Prostate gland (tissue), 2 donors: ENCODE data around the gene CNTLN.

Source experiments
- POLR2A ChIP-seq: fragments of 450-650 bp; IDR thresholded peaks from one replicate; pipeline ENCODE4 v1.6.1; 2016; ENCODE audit warnings: antibody characterized with exemption, mild to moderate bottlenecking
- POLR2AphosphoS5 ChIP-seq: sonication (generic); formaldehyde crosslinking; IDR thresholded peaks from one replicate; pipeline ENCODE4 v1.6.1; 2017; ENCODE audit warnings: antibody characterized with exemption
- TF ChIP-seq, protein P1 (sequence below), 4 experiments: fragments of 200-600 bp in 2 of 4; fragments of 450-650 bp in 2 of 4; sonication (generic) in 2 of 4; IDR thresholded peaks; 1 replicate in 3 of 4; 2 replicates in 1 of 4; pipeline ENCODE4 v1.5.1; 2016 to 2019; ENCODE audit warnings: antibody characterized with exemption in 4 of 4, mild to moderate bottlenecking in 2 of 4, moderate library complexity in 2 of 4

DNA sequence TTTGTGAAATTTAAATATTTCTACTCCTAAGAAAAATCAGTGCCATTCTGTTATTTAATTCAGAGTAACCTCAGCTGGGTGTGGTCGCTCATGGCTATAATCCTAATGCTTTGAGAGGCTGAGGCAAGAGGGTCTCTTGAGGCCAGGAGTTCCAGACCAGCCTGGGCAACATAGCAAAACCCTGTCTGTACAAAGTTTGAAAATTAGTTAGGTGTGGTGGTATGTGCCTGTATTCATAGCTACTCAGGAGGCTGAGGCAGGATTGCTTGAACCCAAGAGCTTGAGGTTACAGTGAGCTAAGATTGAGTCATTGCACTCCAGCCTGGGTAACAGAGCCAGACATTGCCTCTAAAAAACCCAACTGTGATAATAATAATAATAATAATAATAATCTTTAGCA, 44.8 kb upstream of the CNTLN start:
- TF ChIP-seq, protein P1, sequence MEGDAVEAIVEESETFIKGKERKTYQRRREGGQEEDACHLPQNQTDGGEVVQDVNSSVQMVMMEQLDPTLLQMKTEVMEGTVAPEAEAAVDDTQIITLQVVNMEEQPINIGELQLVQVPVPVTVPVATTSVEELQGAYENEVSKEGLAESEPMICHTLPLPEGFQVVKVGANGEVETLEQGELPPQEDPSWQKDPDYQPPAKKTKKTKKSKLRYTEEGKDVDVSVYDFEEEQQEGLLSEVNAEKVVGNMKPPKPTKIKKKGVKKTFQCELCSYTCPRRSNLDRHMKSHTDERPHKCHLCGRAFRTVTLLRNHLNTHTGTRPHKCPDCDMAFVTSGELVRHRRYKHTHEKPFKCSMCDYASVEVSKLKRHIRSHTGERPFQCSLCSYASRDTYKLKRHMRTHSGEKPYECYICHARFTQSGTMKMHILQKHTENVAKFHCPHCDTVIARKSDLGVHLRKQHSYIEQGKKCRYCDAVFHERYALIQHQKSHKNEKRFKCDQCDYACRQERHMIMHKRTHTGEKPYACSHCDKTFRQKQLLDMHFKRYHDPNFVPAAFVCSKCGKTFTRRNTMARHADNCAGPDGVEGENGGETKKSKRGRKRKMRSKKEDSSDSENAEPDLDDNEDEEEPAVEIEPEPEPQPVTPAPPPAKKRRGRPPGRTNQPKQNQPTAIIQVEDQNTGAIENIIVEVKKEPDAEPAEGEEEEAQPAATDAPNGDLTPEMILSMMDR (IDR thresholded peaks at IDR 0.05) = no peak
- TF ChIP-seq POLR2A (no peak), POLR2AphosphoS5 (no peak)
